IMR-90 (cell line): ENCODE data around the gene SGTB.

ENCODE experiments used
- CTCF ChIP-seq: conservative IDR thresholded peaks from 2 replicates; pipeline ENCODE4 v1.5.1; 2012; ENCODE audit warnings: mild to moderate bottlenecking, low read depth, low read length, improper control_type of control experiment
- USF2 ChIP-seq: fragments of 150-350 bp; IDR thresholded peaks from 2 replicates; pipeline ENCODE4 v1.6.1; 2017; ENCODE audit warnings: mild to moderate bottlenecking, antibody characterized with exemption, low read length, low read depth

- TF ChIP-seq CTCF (no peak), USF2 (no peak)
Observed at GRCh38 chr5:65765582-65765981, 43.7 kb upstream of the SGTB start.
